NCI-H526 (cell line): Measurements from ENCODE around the gene APCDD1.

ENCODE experiments used
- DNase-seq, 2 experiments: peaks; one replicate each; lab custom pipeline; 2025; lab: John Stamatoyannopoulos, UW

Gene APCDD1

DNA sequence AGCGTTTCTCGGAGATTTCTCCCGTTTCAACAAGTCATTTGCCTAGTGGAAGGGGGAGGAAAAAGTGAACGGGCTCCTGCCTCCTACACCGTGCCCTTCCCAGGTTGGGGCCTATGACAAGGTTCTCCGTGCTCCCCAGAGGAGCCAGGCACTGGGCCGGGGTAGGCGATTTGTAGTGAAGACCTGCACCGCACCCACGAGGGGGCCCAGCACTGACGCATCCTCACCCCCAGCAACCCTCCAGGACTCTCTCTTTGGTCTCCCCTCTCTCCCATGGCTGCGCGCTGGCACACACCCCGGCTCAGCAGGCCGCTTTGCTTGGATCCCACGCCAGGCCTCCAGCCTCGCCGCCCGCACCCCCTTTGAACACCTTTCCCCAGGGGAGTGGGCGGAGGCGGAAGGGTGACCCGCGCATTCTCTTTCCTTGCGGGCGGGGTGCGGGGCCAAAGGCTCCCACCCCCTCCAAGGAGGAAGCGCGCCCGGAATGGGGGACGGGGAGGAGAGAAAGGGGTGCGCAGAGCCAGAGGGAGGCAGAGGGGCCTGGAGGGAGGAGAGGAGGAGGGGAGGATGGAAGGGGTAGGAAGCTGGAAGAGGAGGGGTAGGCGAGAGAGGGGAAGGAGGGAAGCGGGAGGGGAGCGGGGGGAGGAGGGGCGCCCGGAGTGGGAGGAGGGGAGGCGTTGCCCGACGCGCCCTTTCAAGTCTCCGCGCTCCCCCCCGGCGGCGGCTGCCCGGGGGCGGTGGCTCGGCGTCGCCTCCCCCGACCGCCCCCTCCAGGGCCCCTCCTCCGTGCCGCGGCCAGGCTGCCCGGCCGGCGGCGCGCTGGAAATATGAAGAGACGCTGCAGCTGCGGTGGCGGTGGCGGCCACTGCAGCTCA is at the start of gene APCDD1:
Gene APCDD1 (plus strand): TSS at position 830 of the 875 bp plus-strand sequence. CDS start 347 bp downstream, outside the sequence.
- no peak for DNase-seq

DNA sequence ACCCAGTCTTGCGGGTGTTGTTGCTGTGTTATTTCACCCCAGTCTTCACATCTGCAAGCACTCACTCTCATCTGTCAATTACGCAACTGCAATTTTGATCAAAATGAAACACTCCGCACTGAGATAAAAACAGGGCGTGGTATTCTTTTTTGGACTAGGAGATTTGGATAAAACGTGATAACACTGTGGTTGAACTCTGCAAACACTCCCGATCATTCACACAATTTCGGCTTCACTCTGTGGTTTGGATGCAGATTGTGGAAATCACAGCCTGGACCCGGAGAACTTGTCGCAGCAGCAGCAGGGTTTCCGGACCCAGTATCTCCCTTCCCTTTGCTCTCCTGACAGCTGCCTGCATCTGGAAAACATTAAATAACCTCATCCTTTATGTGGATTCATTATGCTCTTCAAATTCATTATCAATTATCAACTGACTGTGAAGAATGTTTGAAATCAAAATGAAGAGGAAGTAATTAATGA is 49.4 kb upstream of the APCDD1 start:
- DNase-seq: no peak

DNA sequence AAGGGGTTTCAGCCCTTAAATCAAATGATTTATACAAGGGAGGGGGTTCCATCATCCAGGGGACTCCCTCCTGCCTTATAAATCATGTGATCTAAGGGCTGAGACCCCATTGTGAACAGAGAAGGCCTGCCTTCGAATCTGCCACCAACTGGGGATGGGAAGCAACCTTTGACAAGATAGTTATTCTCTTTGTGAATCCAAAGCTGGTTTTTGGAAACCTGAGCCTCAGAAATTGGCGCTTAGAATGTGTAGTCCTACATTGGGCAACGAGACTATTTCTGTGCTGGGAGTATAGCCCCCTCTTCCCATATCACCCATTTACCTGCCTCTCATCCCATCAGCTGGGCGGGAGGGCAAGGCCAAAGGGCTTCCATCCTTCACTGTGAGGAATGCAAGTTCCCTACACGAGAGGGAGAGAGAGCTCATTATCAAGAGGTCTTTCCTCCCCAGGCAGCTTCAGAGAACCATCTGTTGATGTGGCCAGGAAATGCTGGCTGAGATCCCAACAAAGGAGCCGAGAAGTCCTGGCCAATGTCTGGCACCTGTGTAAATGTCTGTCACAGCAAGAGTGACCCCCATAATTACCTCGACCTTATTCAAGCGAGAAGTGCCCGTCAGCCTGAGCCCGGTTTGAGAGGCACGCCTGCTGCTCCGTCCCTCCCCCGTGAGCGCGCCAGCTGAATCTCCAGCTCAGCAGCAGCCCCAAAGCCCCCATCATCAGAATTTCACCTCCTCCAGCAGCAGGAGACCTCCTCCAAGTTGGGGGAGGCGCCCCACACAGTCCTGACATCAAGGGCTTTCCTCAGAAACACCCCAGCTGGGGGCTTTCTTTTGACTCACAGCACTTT is 48.4 kb upstream of the APCDD1 start:
- no peak for DNase-seq

DNA sequence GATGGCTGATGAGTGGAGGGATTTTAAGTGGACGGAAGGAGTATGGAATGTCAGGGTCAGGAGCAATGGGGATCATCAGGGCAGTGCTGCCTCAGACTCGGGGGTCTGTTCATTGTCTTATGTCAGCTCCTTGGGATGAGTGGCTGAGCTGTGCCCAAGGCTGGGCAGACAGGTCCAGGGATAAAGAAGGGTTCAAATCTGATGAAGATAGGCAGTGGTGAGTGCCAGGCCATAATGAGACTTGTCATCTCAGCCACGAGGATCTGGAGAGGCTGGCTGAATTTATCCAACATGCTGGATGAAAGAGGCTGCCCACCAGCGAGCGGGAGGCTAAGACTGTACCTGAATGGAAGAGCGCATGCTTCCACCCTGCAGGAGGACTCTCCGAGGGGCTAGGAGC is 46.3 kb upstream of the APCDD1 start:
- DNase-seq: no peak

DNA sequence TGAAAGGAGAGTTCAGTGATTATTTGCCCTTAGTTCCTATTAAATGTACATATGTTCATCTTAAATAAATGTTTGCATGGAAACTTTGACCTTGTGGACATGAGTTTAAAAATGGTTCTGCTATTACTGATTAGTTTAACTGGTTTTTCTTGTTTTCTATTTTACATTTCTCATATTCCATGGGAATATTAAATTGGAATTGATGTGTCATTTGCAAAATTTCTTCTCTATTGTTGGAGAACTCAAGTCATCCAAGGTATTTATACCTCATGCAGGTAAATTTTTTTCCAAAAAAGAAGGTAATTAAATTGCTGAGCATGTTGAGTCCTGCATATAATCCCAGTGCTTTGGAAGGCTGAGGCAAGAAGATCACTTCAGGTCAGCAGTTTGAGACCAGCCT is 45.4 kb upstream of the APCDD1 start:
- DNase-seq: no peak

DNA sequence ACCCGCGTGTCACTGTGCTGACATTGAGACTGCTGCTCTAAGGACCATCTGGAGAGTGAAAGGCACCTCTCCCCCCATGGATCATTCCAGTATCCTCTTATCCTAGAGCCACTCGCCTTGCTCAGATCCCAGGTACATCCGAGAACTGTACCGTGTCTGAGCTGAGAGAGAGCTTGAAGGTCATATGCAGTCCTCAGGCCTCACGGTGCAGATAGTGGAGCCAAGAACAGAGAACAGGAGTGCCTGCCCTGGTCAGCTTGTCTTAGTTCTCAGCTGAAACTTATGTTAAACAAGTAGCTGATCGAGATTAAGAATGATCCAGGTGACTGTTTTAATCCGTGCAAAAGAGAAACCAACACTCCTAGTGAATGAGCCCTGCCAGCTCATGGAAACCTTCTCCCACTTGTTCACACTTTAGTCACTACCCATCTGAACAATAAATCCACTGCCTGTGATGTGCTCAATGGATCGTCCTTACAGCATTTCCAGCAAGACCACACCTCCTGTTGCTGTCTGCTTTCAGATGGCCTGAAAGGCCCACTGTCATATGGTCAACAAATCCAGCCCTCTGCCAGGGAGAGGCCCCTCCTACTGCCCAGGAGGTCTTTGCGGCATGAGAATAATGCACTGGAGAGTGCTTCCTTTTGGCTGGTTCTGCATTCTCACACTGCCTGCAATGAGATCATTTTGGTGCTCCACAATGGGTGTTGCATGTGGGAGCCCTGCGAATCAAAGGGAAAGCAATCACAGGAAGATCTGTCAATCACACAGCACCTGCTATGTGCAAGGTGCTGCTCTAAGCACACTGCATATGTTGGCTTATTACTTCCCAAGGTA is 43.7 kb upstream of the APCDD1 start:
- DNase-seq: no peak

DNA sequence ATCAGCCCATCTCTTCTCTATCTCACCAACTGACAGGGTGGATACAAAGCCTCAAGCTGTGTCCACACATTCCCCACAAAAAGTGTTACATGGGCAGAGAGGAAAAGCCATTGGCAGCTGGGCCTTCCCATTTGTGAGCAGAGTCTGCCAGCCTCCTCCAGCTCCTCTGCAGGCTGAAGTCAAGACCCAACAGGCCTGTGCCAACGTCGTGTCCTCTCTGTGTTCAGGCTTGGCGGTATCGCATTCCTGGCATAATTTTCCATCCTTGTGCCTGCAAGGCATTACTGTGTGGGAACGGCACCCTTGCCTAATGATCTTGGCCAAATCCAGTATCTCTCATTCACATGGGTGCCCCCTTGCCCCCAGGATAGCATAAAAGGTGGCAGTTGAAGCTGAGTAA is 41.5 kb upstream of the APCDD1 start:
- DNase-seq: no peak

DNA sequence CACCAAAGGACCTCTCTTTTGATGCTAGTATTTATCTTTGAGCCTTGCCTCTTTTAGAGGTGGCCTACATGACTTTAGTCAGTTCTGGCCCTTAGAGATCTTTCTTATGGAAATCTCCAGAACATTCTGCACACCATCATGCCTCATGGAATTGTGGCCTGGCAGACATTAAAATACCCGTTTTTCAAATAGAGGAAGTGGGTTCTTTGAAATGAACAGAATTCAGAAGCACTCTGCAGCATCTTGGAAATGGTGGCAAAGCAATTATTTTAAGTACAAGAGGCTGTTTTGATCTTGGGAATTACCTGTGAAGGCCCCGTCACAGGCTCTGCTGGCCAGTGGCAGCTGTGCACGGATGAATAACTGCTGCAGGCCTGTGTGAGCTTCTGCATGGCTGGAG is 40.7 kb upstream of the APCDD1 start:
- DNase-seq: no peak

DNA sequence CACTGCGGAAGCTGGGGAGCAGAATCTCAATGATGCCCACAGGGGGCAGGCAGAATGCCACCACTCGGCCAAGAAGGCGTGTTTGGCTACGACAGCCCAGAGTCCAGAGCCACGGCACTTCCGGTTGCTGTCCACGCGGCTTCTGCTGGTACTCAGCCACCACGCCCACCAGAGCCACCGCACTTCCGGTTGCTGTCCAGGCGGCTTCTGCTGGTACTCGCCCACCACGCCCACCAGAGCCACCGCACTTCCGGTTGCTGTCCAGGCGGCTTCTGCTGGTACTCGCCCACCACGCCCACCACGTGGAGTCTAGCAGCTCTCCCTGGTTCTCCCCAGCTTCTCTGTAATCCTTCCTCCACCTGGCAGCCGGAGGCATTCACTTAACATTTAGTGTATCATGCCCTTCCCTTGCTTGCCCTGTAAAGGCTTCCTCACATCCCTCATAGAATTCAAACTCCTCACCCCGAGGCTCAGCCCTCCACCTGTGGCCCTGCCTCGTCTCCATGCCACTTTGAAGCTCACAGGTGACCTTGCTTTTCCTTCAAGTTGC is 40.1 kb upstream of the APCDD1 start:
- no peak for DNase-seq

DNA sequence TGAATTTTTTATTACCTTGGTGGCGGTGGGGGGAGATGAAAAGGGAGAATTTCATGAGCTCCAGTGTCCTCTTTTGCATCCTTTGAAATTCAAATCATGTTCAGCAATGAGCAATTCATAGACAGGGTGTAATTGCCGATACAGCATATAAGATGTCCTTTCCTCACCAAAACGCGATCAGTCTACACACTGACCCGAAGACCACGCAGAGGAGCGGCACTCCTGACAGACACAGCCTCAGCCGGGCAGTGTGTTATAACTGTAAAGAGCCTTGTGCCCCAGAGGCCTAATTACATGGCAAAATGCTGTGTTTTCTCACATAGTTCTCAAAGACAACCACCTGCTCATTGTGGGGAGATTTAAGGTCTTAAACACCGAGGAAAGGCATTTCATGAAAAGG is 38.4 kb upstream of the APCDD1 start:
- peak; percentile 9 to 24 for DNase-seq

DNA sequence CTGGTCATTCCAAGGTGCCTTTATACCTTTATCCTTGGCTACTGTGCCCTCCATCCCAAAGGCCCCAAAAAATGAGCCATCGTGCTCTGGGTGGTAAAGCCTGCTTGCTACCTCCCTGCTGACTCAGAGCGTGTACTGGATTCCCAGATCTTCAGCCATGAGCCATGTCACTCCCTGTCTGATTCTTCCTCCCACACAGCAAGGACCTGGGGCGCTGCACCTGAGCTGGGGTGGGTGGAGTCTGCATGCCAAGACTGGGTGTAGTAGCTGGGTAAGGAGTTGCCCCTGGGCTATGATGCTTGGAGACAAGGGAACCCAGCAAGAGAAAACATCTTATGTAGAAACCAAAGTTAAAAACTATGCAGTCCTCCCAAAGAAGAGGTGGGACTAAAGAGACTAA is 37.2 kb upstream of the APCDD1 start:
- DNase-seq: no peak

DNA sequence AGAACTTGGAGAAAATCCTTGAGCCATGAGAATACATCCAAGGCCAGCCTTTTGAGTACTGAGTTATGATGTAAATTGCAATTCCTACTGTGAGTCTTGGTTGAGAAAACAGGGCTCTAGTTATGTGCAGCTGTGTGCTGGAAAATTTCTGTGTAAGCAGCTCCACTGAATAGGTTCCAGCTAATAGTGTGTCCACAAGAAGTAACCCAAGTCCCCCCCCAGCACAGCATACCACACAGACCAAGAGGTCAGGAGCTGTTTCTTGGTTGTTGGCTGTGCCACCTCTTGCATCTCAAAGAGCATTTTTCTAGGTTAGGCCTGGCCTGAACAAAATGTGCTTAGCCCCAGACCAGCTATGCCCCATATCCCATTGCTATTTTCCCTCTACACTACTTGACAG is 36.8 kb upstream of the APCDD1 start:
- DNase-seq: no peak

DNA sequence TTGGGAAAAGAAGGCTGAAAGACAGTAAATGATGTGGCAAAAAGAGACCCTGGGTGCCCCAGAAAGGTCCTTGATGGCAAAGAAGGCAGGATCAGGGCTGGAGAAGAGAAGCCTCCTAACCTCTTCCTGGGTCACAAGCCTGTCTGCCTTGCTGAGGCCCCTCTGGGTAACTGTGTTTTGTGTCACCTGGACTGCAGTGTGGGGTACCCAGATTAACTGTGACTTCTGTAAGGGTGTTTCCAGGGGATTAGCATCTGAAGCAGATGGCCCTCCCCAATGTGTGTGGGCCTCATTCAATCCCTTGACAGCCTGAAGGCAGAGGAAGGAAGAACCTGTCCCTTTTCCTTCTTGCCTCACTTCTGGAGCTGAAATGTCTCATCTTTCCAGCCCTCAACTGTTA is 35.6 kb upstream of the APCDD1 start:
- no peak for DNase-seq

DNA sequence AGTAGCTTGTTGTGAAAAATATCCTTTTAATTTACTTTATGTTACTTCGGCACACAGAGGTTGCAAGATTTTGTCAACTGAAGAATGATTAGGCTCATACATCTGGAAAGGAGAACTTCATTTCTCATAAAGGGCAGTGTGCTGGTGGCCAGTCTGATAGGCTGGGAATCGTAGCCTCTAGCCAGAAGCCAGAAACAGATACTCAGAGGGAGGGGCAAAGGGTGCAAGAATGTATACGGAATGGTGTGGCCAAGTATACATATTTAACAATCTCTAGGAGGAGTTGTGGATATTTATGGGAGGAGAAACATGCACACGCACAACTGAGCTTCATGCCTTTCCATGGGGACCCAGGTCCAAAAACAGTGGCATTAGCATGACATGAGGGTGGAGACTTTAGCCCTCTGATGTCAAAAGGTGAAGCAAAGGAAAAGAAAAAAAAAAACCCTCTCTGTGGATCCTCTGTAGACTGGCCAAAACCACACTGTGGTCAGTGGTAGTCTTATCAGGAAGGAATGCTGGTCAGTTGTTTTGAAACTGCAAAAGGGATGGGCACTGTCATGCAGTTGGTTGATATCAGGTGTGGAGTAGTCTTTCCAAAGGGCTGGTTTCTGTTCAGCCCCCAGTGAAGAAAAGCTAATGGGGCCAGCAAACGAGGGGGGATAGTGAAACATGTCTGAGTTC is 34.9 kb upstream of the APCDD1 start:
- no peak for DNase-seq

DNA sequence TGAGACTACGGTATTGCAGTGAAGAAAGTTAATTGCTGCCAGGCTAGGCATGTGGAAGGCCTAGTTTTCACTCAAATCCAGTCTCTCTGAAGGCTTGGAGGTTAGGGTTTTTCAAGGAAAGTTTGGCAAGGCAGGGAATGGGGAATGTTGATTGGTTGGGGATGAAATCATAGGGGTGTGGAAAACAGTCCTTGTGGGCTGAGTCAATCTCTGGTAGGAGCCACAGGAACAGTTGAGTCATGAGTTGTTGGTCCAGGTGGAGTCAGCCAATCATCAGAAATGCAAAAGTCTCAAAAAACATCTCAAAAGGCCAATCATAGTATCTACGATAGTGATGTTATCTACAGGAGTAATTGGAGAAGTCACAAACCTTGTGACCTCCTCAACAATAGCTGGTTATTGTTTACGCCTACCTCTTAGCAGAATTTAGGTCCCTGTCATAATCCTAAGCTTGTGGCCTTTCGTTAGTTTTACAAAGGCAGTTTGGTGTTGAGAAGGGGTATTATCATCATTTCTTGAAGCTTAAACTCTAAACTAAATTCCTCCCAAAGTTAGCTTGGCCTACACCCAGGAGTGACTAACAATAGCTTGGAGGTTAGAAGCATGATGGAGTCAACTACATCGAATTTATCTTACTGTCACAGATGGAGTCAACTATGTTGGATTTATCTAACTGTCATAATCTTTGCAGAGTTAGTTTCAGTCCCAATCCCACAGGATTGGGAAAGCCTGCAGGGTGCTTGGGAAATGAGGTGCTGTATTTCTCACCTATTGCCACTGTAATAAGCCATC is 33.7 kb upstream of the APCDD1 start:
- DNase-seq: no peak

DNA sequence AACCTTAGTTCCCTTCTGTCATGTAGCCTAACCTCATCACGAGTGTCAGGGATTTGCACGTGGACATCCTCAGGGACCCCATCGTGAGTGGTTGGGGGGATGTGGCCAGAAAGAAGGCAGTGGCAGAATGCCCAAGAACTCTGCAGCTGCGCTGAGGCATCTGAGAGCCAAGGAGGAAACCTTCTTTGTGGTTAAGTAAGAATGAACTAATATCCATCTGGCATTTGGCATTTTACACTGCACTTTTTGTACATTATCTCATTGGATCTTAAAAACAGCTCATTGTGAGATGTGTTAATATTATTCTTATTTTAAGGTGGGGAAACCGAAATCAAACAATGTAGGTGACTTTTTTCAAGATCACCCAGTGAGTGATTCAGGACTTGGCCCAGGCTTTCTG is 32.6 kb upstream of the APCDD1 start:
- no peak for DNase-seq

DNA sequence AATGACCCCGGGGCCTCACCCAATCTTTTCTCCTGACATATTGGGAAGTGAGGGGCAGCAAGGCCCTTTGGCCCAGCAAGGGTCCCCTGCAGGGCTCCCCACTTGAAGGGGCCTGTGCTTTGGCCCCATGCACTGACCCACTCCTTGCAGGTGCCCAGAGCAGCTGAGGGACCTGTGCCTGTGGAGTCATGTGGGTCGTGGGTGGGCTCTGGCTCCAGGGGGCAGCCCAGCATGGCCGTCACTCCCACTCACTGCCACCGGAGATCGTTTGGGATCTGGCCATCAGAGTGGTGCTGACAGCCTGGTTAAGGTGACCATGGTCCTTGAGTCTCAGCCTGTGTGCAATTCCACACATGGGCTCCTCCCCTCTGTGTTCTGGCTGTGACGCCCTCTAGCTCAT is 31.7 kb upstream of the APCDD1 start:
- DNase-seq: no peak

DNA sequence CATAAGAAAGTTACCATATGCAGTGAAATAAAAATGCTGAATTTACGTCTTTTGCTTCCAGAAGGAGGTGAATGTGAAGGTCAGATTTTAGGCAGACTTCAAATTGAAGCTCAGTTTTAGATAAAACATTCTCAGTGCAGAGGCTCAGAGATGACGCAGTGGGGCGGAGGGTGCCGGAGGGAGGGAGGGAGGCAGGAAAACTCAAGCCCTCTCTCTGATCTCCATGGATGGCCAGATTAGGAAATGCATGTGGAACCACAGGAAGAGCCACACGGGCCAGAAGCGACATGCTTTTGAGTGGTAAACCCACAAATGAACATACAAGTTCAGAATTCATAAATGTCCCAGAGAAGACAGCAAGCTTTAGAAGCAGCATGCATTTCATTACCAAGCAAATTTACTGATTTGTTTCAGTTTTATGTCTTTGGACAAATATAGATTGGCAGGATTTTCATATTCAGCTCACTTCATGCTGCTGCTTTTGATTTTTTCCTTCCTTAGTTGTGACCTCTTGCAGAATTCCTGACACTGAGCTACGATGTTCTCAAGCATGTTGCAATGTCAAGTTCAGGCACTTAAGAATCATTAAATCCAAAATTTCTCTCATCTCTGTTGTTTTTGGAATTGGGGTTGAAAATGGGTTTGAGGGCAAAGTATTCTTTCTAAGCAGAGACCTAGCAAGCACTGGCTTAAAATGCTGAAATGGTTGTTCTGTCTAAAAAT is 29.7 kb upstream of the APCDD1 start:
- DNase-seq: no peak

DNA sequence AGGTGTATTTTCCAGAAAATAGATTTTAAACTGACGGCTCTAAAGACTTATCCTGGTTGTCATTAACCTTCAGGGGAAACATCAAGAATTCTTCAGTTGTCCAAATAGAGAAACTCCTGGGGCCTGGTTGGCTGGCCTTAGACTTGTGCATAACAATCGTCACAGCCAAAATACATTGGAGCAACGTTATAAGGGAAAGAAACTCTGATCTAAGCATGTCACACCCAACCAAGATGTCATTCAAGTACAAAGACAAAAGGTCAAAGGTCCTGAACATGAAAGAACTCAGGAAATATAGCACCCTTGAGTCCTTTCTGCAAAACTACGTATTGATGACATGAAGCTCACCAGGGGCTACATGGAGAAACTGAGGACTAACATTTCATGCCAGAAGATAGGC is 23.8 kb upstream of the APCDD1 start:
- no peak for DNase-seq

DNA sequence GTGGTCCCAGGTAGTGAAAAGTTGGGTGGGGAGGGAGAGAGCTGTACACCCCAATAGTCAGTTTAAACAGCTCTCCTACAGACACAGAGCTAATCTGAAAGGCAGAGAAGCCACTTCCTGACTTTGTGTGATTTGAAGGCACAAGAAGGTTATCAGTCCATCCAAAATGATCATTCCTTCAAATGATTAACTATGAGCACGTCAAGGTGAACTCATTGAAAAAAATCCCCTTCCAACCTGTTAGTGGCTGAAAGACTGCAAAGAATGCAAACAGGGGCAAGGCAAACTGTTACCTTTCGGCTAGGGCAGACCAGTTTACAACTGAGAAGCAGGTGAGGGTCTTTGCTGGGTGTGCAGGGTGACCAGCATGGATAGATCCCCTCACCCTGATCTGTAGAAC is 22.8 kb upstream of the APCDD1 start:
- DNase-seq: no peak
